Bronchial epithelial cell (primary cell): ENCODE data around the gene NOXRED1. TPM values are rescaled to one million over a fixed set of nuclear protein-coding genes. Genes with fewer than 3 reads are reported as not detected.

Source experiments
- DNase-seq: peaks from one replicate; pipeline ENCODE4 v3.0.0-alpha.2; 2010; ENCODE audit warnings: low read depth
- FAIRE-seq: peaks from 2 replicates; lab custom pipeline; 2011; peaks lifted over from hg19 to GRCh38; lab: Jason Lieb, UNC
- H3K27me3 ChIP-seq: 2 replicates; pipeline ENCODE4 v1.5.1; 2011; ENCODE audit warnings: low read length; ENCODE audit not compliant: control insufficient read depth, insufficient read depth
- H3K36me3 ChIP-seq: 2 replicates; pipeline ENCODE4 v1.5.1; 2011; ENCODE audit warnings: low read length; ENCODE audit not compliant: control insufficient read depth, insufficient read depth
- H3K4me3 ChIP-seq: 2 replicates; pipeline ENCODE4 v1.5.1; 2011; ENCODE audit warnings: mild to moderate bottlenecking, low read depth, low read length, control low read depth
- total RNA-seq: library from RNA; depleted of rRNA; stranded (reverse); fragments of >200 nt; gene quantifications from 2 replicates; pipeline ENCODE4 v1.2.1, GENCODE V29; 2014
- TF ChIP-seq, protein P1 (sequence below): IDR thresholded peaks from 2 replicates; pipeline ENCODE4 v1.5.1; 2011; ENCODE audit warnings: mild to moderate bottlenecking, moderate library complexity, low read length, control low read depth, inconsistent platforms; ENCODE audit not compliant: insufficient read depth, severe bottlenecking

NOXRED1 gene
- total RNA-seq, 1 donor from 2014 or later, result 0.26 TPM

DNA sequence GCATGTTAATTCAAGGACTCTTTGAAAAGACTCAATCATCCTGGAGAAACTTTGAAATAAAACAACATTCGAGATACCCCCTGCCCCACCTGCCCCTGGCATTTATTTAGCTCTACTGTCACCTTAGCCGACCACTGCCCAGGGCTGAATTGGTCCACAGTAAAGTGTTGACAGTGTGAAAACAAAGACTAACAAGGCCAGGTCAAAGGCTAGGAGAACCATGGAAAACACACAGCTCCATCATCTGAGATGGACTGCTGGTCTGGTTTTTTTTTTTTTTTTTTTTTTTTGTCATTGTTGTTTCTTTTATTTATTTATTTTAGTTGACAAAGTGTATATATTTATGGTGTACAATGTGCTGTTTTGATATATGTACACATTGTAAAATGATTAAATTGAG, 76.8 kb downstream of the NOXRED1 start:
- FAIRE-seq, result no peak
- TF ChIP-seq, protein P1, sequence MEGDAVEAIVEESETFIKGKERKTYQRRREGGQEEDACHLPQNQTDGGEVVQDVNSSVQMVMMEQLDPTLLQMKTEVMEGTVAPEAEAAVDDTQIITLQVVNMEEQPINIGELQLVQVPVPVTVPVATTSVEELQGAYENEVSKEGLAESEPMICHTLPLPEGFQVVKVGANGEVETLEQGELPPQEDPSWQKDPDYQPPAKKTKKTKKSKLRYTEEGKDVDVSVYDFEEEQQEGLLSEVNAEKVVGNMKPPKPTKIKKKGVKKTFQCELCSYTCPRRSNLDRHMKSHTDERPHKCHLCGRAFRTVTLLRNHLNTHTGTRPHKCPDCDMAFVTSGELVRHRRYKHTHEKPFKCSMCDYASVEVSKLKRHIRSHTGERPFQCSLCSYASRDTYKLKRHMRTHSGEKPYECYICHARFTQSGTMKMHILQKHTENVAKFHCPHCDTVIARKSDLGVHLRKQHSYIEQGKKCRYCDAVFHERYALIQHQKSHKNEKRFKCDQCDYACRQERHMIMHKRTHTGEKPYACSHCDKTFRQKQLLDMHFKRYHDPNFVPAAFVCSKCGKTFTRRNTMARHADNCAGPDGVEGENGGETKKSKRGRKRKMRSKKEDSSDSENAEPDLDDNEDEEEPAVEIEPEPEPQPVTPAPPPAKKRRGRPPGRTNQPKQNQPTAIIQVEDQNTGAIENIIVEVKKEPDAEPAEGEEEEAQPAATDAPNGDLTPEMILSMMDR, result no peak
- peaks cover 3% of the 10 kb centered on the region for H3K36me3 ChIP-seq
- DNase-seq, result no peak
- no peaks in the 10 kb centered on the region for H3K27me3 ChIP-seq
- H3K4me3 ChIP-seq, result no peak overlapping the region

DNA sequence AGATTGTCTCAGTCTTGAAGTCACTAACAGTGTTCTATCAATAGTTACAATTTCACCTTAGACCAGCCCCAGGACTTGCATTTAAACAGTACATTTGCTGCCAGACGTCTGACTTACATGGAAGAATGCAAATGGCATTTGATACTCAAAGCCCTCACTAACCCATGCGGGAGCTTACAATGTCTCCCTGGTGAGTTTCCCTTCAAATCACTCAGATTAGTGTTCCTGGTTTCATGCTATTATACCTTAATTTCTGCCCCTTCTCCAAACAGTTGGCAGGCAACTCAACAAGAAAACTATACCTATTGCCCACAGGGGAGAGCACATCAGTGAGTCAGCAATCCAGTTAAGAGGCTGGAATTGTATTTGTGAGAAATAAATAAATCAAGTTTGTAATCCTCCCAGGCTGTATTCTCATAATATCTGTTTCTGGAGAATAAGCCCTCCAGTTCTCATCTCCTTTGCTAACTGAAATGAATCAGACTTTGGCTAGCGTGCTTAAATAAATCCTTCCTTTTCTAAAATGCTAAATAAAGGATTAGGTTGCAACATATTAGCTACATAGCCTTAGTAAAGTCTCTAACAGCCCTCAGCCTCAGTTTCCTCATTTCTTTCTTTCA, 78.8 kb downstream of the NOXRED1 start:
- no peak for DNase-seq
- FAIRE-seq, result no peak
- TF ChIP-seq, protein P1, result no peak
- no peak overlapping the region for H3K4me3 ChIP-seq
- peaks cover 4% of the 10 kb centered on the region for H3K36me3 ChIP-seq
- H3K27me3 ChIP-seq, result no peaks in the 10 kb centered on the region

Other genes starting within 250 kb of the NOXRED1 start
- 0.79 and 4.5 TPM in 2 replicates for gene TMEM63C, start 241.7 kb downstream of the NOXRED1 start, total RNA-seq
- 0.26 TPM in 1 of 2 replicates, not detected in the other for gene NGB, start 152.3 kb downstream of the NOXRED1 start, total RNA-seq
- gene POMT2, start 102.6 kb downstream of the NOXRED1 start, total RNA-seq, result 5.8 and 7.8 TPM in 2 replicates
- gene GSTZ1, start 102.5 kb downstream of the NOXRED1 start, total RNA-seq, result 55.6 and 66.1 TPM in 2 replicates
- 6.8 and 8.2 TPM in 2 replicates for gene TMED8, start 46.4 kb downstream of the NOXRED1 start, total RNA-seq
- gene SAMD15, start 46.1 kb downstream of the NOXRED1 start, total RNA-seq, result under 0.01 and 0.26 TPM in 2 replicates
- 20.0 and 20.9 TPM in 2 replicates for gene VIPAS39, start 34.1 kb upstream of the NOXRED1 start, total RNA-seq
- gene AHSA1, start 34.6 kb upstream of the NOXRED1 start, total RNA-seq, result 137 and 179 TPM in 2 replicates
- not detected in 2 replicates for gene ISM2, start 75.3 kb upstream of the NOXRED1 start, total RNA-seq
- gene SPTLC2, start 193.1 kb upstream of the NOXRED1 start, total RNA-seq, result 26.8 and 31.9 TPM in 2 replicates